DMS153 (cell line): ENCODE results near the gene DCP1B.

Experiments
- DNase-seq: peaks from one replicate; lab custom pipeline; 2025; lab: John Stamatoyannopoulos, UW

The DCP1B gene

GRCh38 chr12:1918884-1919236 lies 85.4 kb downstream of the DCP1B start:
- DNase-seq: no peak

GRCh38 chr12:1918081-1918883 lies 86.0 kb downstream of the DCP1B start, which contains the start of gene CACNA2D4:
CACNA2D4 (minus strand) TSS chr12:1918652; CDS start chr12:1918473, 179 bp downstream.
- no peak for DNase-seq

- no peak for DNase-seq
These were observed 86.8 kb downstream of the DCP1B start for GRCh38 chr12:1917172-1918070.

- no peak for DNase-seq
These were observed 87.7 kb downstream of the DCP1B start for GRCh38 chr12:1916371-1917171.

- DNase-seq: no peak
These were observed 88.9 kb downstream of the DCP1B start for GRCh38 chr12:1915082-1915968.

GRCh38 chr12:1914114-1914911 lies 89.9 kb downstream of the DCP1B start:
- DNase-seq: no peak

GRCh38 chr12:1913377-1914113 lies 90.7 kb downstream of the DCP1B start:
- no peak for DNase-seq

- no peak for DNase-seq
These were observed 91.5 kb downstream of the DCP1B start for GRCh38 chr12:1912580-1913376.

GRCh38 chr12:1911598-1912575 lies 92.4 kb downstream of the DCP1B start:
- DNase-seq: peak; percentile 83

- DNase-seq: no peak
These were observed 93.8 kb downstream of the DCP1B start for GRCh38 chr12:1910468-1910867.

GRCh38 chr12:1908758-1909157 lies 95.5 kb downstream of the DCP1B start:
- no peak for DNase-seq

GRCh38 chr12:1907652-1908611 lies 96.3 kb downstream of the DCP1B start:
- DNase-seq: no peak

- no peak for DNase-seq
These were observed 97.7 kb downstream of the DCP1B start for GRCh38 chr12:1906579-1906978.

GRCh38 chr12:1904875-1905274 lies 99.4 kb downstream of the DCP1B start:
- DNase-seq: no peak

GRCh38 chr12:1896964-1897363 lies 107.3 kb downstream of the DCP1B start:
- no peak for DNase-seq
